Kidney epithelial cell (primary cell): Measurements from ENCODE around the gene SPHK2. TPM values are rescaled to one million over a fixed set of nuclear protein-coding genes. Genes with fewer than 3 reads are reported as not detected.

Experiments used
- DNase-seq: peaks from one replicate; pipeline ENCODE4 v3.0.0-alpha.2; 2010; ENCODE audit warnings: low read depth
- H3K27me3 ChIP-seq: 2 replicates; pipeline ENCODE4 v1.6.0; 2011; ENCODE audit warnings: low read length; ENCODE audit not compliant: control insufficient read depth, insufficient read depth
- H3K36me3 ChIP-seq: 2 replicates; pipeline ENCODE4 v1.5.1; 2011; ENCODE audit warnings: low read length; ENCODE audit not compliant: control insufficient read depth, insufficient read depth
- H3K4me3 ChIP-seq: 2 replicates; pipeline ENCODE4 v1.5.1; 2011; ENCODE audit warnings: low read depth, mild to moderate bottlenecking, control low read depth, low read length
- total RNA-seq: library from RNA; depleted of rRNA; stranded (reverse); fragments of >200 nt; gene quantifications from 2 replicates; pipeline ENCODE4 v1.2.3, GENCODE V29; 2015
- TF ChIP-seq, protein P1 (sequence below): IDR thresholded peaks from 2 replicates; pipeline ENCODE4 v1.5.1; 2011; ENCODE audit warnings: mild to moderate bottlenecking, moderate library complexity, low read length, control low read depth, inconsistent platforms; ENCODE audit not compliant: insufficient read depth, poor library complexity, severe bottlenecking

SPHK2 gene
- total RNA-seq, 1 donor from 2014 or later = 27.9 TPM

DNA sequence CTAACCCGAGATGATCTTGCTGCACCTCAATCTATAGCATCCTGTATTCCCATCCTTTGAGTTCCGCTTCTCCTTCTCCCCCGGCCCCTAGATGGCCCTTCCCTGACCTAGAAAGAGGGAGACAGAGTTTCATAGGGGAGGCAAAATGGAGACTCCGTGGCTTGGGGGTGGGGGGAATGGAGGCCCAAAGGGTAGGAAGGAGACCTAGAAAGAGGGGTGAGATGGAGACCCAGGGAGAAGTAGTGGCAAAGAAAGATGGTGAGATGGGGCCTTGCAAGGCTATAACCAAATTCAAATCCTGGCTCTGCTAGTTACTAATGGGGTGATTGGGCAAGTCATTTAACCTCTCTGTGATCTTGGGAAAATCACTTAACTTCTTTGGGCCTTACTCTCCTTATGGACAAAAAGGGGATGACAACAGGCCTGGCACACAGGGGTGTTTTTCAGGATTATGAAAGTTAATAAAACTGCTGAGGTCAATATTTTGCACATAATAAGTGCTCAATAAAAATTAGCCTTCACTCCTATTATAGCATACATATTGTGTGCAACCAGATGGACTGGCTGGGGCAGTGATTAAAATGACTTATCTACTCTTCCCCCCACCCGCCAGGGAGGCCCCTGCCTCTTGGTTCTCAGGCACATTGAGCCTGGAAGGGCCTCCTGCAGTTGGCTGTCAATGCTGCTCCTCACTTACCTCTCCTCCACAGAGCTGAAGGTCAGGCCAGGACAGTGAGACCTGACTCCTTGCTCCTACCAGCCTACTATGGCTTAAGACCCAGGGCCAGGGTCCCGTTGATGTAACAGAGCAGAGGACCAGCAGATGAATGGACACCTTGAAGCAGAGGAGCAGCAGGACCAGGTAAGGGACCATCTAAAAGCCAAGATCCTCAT lies 633 bp downstream of the SPHK2 start:
- H3K36me3 ChIP-seq = peaks cover 5% of the 10 kb centered on the region
- H3K4me3 ChIP-seq = peak overlapping the region; percentile 90
- H3K27me3 ChIP-seq = no peaks in the 10 kb centered on the region
- TF ChIP-seq, protein P1, sequence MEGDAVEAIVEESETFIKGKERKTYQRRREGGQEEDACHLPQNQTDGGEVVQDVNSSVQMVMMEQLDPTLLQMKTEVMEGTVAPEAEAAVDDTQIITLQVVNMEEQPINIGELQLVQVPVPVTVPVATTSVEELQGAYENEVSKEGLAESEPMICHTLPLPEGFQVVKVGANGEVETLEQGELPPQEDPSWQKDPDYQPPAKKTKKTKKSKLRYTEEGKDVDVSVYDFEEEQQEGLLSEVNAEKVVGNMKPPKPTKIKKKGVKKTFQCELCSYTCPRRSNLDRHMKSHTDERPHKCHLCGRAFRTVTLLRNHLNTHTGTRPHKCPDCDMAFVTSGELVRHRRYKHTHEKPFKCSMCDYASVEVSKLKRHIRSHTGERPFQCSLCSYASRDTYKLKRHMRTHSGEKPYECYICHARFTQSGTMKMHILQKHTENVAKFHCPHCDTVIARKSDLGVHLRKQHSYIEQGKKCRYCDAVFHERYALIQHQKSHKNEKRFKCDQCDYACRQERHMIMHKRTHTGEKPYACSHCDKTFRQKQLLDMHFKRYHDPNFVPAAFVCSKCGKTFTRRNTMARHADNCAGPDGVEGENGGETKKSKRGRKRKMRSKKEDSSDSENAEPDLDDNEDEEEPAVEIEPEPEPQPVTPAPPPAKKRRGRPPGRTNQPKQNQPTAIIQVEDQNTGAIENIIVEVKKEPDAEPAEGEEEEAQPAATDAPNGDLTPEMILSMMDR = no peak
- no peak for DNase-seq

DNA sequence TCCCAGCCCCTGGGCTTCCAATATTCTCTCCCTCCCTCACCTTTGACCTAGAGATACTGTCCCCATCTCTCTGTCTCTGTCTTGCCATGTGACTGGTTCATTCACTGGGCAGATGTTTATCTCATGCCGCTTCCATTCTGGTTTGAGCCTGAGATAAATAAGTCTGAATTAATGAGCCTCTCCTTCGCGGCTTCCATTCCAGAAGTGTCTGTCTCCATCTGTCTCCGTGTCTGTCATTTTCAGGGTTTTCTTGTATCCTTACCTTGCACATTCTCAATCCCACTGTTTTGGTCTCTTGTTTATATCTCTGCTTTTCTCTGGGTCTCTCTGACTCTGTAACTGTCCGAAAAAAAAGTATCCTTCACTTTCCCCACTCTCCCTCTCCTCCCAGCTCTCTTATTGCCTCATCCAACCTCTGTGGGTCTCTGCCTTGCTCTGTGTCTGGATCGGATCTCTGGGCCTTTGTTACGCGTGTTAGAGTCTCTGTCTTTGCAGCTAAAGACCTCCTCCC lies 4.3 kb downstream of the SPHK2 start:
- TF ChIP-seq, protein P1 = no peak
- peak overlapping the region; percentile 41 for H3K4me3 ChIP-seq
- DNase-seq = no peak

DNA sequence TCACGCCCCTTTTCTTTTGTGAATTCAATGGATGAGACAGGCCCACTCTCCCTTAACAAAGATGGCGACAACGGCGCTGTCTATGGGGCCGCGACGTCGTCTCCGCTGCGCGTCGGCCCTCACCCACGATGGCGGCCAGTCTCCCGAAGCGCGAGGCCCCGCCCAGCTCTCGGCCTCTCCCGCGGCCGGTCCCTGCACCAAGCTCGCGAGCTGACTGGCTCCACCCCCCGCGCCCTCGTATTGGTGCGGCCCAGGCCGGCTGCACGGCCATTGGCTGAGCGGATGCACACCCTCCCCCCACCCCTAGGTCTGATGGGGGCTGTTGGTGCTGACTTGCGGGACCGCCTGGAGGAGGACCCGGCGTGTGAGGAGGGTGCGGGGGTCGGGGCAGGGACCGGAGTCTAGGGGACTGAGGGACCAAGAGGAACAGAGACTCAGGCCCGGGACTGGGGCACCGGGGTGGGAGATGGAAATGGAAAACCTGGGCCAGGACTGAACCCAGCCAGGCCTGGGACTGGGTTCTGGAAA lies 4.8 kb downstream of the SPHK2 start:
- Histone ChIP-seq H3K36me3 (no peaks in the 10 kb centered on the region), H3K27me3 (no peaks in the 10 kb centered on the region), H3K4me3 (peak overlapping the region; percentile 57)
- peak; percentile 88 for DNase-seq
- TF ChIP-seq, protein P1 = no peak

More for the DNA sequence above, 4.3 kb downstream of the SPHK2 start:
- Histone ChIP-seq H3K36me3 (no peaks in the 10 kb centered on the region), H3K27me3 (no peaks in the 10 kb centered on the region)

DNA sequence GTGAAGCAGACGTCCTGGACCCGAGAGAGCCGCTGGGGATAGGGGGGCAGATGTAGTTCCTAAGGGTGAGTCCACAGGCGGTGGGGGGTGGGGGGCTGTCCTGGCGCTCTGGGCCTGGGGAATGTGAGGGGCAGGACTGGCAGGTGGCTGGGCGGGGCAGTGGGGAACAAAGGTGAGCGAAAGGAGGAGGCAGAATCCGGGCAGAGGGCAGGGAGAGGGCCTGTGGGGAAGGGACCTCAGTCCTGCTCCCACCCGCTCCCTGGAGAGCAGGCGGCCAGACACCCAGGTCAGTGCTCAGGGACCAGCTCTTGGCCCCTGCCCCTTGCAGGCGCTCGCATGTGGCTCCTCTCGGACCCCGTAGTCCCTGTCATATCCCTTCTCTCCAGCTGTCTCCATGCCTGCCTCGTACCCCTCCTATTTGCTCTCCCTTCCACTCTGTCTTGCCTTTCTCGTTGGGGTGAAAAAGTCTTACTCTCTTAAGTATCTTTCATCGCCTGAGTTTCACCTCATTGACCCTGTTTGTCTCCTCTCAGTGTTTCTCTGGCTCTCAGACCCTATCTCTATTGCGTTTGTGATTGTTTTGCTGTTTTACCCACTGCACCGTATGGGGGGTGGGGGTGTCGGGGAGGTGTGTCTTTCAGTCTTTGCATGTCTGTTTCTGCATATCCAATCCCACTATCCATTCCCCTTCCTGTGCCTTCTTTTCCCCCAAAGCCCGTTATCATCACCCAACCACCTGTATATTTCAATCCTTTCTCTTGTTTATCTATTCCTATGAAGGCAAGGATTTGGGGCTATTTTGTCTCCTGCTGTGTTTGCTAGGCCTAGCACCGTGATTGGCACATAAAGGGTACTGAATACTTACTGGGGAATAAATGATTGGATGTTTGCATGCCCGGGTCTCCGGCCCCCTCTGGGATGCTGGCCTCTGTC lies 5.8 kb downstream of the SPHK2 start:
- Histone ChIP-seq H3K4me3 (peak overlapping the region; percentile 57), H3K27me3 (no peaks in the 10 kb centered on the region), H3K36me3 (no peaks in the 10 kb centered on the region)
- TF ChIP-seq, protein P1 = no peak
- DNase-seq = no peak

DNA sequence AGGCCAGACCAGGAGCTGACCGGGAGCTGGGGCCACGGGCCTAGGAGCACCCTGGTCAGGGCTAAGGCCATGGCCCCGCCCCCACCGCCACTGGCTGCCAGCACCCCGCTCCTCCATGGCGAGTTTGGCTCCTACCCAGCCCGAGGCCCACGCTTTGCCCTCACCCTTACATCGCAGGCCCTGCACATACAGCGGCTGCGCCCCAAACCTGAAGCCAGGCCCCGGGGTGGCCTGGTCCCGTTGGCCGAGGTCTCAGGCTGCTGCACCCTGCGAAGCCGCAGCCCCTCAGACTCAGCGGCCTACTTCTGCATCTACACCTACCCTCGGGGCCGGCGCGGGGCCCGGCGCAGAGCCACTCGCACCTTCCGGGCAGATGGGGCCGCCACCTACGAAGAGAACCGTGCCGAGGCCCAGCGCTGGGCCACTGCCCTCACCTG lies 6.6 kb downstream of the SPHK2 start:
- no peak for DNase-seq
- H3K27me3 ChIP-seq = no peaks in the 10 kb centered on the region
- H3K4me3 ChIP-seq = no peak overlapping the region
- TF ChIP-seq, protein P1 = no peak
- H3K36me3 ChIP-seq = no peaks in the 10 kb centered on the region
